Measurements from ENCODE around the gene APP.

APP gene

GRCh38 chr21:25834381-25834780 is 336.2 kb downstream of the APP start:
- TF ChIP-seq TOX (CRISPR knock-in tag; IDR thresholded peaks at IDR 0.05; ENCODE audit: borderline replicate concordance) (no peak), ARNTL (CRISPR knock-in tag; IDR thresholded peaks at IDR 0.05; ENCODE audit: borderline replicate concordance, low read depth) (no peak), ZNF565 (CRISPR knock-in tag; conservative IDR thresholded peaks at IDR 0.05; ENCODE audit: low read depth) (no peak), ZC3H10 (CRISPR knock-in tag; IDR thresholded peaks at IDR 0.05) (no peak), ESRRG (CRISPR knock-in tag; IDR thresholded peaks at IDR 0.05) (no peak), TCF4 (CRISPR knock-in tag; IDR thresholded peaks at IDR 0.05; ENCODE audit: borderline replicate concordance) (no peak), ZNF70 (CRISPR knock-in tag; IDR thresholded peaks at IDR 0.05) (no peak), RARB (CRISPR knock-in tag; IDR thresholded peaks at IDR 0.05) (no peak), ZNF8 (CRISPR knock-in tag; IDR thresholded peaks at IDR 0.05) (no peak), GLIS3 (CRISPR knock-in tag; IDR thresholded peaks at IDR 0.05) (no peak), CSDC2 (CRISPR knock-in tag; IDR thresholded peaks at IDR 0.05) (no peak), OSR1 (CRISPR knock-in tag; IDR thresholded peaks at IDR 0.05) (no peak), SNAI2 (CRISPR knock-in tag; IDR thresholded peaks at IDR 0.05) (no peak), BACH2 (CRISPR knock-in tag; IDR thresholded peaks at IDR 0.05; ENCODE audit: borderline replicate concordance) (no peak)
- TF ChIP-seq, protein P1, sequence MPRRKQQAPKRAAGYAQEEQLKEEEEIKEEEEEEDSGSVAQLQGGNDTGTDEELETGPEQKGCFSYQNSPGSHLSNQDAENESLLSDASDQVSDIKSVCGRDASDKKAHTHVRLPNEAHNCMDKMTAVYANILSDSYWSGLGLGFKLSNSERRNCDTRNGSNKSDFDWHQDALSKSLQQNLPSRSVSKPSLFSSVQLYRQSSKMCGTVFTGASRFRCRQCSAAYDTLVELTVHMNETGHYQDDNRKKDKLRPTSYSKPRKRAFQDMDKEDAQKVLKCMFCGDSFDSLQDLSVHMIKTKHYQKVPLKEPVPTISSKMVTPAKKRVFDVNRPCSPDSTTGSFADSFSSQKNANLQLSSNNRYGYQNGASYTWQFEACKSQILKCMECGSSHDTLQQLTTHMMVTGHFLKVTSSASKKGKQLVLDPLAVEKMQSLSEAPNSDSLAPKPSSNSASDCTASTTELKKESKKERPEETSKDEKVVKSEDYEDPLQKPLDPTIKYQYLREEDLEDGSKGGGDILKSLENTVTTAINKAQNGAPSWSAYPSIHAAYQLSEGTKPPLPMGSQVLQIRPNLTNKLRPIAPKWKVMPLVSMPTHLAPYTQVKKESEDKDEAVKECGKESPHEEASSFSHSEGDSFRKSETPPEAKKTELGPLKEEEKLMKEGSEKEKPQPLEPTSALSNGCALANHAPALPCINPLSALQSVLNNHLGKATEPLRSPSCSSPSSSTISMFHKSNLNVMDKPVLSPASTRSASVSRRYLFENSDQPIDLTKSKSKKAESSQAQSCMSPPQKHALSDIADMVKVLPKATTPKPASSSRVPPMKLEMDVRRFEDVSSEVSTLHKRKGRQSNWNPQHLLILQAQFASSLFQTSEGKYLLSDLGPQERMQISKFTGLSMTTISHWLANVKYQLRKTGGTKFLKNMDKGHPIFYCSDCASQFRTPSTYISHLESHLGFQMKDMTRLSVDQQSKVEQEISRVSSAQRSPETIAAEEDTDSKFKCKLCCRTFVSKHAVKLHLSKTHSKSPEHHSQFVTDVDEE (CRISPR knock-in tag; IDR thresholded peaks at IDR 0.05), result no peak
- TF ChIP-seq, protein P2, sequence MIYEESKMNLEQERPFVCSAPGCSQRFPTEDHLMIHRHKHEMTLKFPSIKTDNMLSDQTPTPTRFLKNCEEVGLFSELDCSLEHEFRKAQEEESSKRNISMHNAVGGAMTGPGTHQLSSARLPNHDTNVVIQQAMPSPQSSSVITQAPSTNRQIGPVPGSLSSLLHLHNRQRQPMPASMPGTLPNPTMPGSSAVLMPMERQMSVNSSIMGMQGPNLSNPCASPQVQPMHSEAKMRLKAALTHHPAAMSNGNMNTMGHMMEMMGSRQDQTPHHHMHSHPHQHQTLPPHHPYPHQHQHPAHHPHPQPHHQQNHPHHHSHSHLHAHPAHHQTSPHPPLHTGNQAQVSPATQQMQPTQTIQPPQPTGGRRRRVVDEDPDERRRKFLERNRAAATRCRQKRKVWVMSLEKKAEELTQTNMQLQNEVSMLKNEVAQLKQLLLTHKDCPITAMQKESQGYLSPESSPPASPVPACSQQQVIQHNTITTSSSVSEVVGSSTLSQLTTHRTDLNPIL (CRISPR knock-in tag; IDR thresholded peaks at IDR 0.05; ENCODE audit: low read depth), result no peak
- TF ChIP-seq, protein P3, sequence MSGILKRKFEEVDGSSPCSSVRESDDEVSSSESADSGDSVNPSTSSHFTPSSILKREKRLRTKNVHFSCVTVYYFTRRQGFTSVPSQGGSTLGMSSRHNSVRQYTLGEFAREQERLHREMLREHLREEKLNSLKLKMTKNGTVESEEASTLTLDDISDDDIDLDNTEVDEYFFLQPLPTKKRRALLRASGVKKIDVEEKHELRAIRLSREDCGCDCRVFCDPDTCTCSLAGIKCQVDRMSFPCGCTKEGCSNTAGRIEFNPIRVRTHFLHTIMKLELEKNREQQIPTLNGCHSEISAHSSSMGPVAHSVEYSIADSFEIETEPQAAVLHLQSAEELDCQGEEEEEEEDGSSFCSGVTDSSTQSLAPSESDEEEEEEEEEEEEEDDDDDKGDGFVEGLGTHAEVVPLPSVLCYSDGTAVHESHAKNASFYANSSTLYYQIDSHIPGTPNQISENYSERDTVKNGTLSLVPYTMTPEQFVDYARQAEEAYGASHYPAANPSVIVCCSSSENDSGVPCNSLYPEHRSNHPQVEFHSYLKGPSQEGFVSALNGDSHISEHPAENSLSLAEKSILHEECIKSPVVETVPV (CRISPR knock-in tag; IDR thresholded peaks at IDR 0.05), result no peak
- no peak for ATAC-seq

GRCh38 chr21:25831300-25831960 is 339.1 kb downstream of the APP start:
- ATAC-seq, result no peak

More at GRCh38 chr21:25831300-25831960, 339.1 kb downstream of the APP start:
- TF ChIP-seq TOX (CRISPR knock-in tag; IDR thresholded peaks at IDR 0.05; ENCODE audit: borderline replicate concordance) (no peak), SNAI2 (CRISPR knock-in tag; IDR thresholded peaks at IDR 0.05) (no peak), BACH2 (CRISPR knock-in tag; IDR thresholded peaks at IDR 0.05; ENCODE audit: borderline replicate concordance) (no peak), CSDC2 (CRISPR knock-in tag; IDR thresholded peaks at IDR 0.05) (no peak), ZC3H10 (CRISPR knock-in tag; IDR thresholded peaks at IDR 0.05) (no peak), ZNF8 (CRISPR knock-in tag; IDR thresholded peaks at IDR 0.05) (no peak), PPARA (CRISPR knock-in tag; IDR thresholded peaks at IDR 0.05; ENCODE audit: borderline replicate concordance) (no peak)
- TF ChIP-seq, protein P4, sequence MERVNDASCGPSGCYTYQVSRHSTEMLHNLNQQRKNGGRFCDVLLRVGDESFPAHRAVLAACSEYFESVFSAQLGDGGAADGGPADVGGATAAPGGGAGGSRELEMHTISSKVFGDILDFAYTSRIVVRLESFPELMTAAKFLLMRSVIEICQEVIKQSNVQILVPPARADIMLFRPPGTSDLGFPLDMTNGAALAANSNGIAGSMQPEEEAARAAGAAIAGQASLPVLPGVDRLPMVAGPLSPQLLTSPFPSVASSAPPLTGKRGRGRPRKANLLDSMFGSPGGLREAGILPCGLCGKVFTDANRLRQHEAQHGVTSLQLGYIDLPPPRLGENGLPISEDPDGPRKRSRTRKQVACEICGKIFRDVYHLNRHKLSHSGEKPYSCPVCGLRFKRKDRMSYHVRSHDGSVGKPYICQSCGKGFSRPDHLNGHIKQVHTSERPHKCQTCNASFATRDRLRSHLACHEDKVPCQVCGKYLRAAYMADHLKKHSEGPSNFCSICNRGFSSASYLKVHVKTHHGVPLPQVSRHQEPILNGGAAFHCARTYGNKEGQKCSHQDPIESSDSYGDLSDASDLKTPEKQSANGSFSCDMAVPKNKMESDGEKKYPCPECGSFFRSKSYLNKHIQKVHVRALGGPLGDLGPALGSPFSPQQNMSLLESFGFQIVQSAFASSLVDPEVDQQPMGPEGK (CRISPR knock-in tag; IDR thresholded peaks at IDR 0.05; ENCODE audit: borderline replicate concordance), result no peak
- TF ChIP-seq, protein P5, sequence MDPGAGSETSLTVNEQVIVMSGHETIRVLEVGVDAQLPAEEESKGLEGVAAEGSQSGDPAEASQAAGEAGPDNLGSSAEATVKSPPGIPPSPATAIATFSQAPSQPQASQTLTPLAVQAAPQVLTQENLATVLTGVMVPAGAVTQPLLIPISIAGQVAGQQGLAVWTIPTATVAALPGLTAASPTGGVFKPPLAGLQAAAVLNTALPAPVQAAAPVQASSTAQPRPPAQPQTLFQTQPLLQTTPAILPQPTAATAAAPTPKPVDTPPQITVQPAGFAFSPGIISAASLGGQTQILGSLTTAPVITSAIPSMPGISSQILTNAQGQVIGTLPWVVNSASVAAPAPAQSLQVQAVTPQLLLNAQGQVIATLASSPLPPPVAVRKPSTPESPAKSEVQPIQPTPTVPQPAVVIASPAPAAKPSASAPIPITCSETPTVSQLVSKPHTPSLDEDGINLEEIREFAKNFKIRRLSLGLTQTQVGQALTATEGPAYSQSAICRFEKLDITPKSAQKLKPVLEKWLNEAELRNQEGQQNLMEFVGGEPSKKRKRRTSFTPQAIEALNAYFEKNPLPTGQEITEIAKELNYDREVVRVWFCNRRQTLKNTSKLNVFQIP (CRISPR knock-in tag; IDR thresholded peaks at IDR 0.05; ENCODE audit: borderline replicate concordance, low read depth), result no peak
